Fibroblast of villous mesenchyme (primary cell): Measurements from ENCODE around the gene INSR. TPM values are rescaled to one million over a fixed set of nuclear protein-coding genes. Genes with fewer than 3 reads are reported as not detected.

Experiments
- DNase-seq: peaks from one replicate; pipeline ENCODE4 v3.0.0-alpha.2; 2010; ENCODE audit warnings: low read depth
- H3K4me3 ChIP-seq: 2 replicates; pipeline ENCODE4 v1.5.1; 2011; ENCODE audit warnings: low read depth, mild to moderate bottlenecking, low read length
- CTCF ChIP-seq: IDR thresholded peaks from 2 replicates; pipeline ENCODE4 v1.5.1; 2012; ENCODE audit warnings: low read depth, mild to moderate bottlenecking, low read length; ENCODE audit not compliant: insufficient read depth
- total RNA-seq: library from RNA; depleted of rRNA; stranded (reverse); fragments of >200 nt; gene quantifications from 2 replicates; pipeline ENCODE4 v1.2.3, GENCODE V29; 2012

Gene INSR
- total RNA-seq, 1 donor: 3.0 TPM

DNA sequence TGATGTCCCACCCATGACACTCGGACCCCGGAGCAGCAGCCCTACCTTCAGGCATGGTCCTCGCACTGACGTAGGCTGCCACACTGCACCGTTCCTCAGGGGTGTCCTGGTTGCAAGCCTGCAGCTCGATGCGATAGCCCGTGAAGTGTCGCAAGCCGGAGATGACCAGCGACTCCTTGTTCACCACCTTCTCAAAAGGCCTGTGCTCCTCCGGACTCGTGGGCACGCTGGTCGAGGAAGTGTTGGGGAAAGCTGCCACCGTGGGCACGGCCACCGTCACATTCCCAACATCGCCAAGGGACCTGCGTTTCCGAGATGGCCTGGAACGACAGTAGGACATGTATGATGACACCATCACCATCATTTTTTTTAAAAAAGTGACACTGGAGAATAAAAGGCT lies 151.4 kb downstream of the INSR start:
- no peak overlapping the region for H3K4me3 ChIP-seq
- no peak for TF ChIP-seq CTCF
- DNase-seq: no peak

DNA sequence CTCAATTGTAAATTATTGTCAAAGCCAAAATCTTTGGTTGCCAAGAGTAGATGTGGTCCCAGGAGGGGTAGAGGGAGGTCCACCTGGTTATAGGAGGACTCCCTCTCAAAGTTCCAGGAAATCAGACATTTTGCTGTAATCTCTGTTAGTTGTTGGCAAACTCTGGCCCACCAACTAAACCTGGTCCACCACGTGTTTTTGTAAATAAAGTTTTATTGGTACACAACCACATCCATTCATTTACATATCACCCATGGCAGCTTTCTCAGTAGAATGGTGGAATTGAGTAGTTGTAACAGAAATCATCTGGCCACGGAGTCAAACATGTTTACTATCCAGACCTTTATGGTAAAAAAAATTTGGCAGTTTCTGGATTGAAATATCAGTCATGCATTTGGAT lies 154.1 kb downstream of the INSR start:
- no peak for TF ChIP-seq CTCF
- DNase-seq: no peak
- no peak overlapping the region for H3K4me3 ChIP-seq

GRCh38 chr19:7139095-7139494 lies 155.1 kb downstream of the INSR start:
- TF ChIP-seq CTCF: no peak
- DNase-seq: no peak
- H3K4me3 ChIP-seq: no peak overlapping the region

DNA sequence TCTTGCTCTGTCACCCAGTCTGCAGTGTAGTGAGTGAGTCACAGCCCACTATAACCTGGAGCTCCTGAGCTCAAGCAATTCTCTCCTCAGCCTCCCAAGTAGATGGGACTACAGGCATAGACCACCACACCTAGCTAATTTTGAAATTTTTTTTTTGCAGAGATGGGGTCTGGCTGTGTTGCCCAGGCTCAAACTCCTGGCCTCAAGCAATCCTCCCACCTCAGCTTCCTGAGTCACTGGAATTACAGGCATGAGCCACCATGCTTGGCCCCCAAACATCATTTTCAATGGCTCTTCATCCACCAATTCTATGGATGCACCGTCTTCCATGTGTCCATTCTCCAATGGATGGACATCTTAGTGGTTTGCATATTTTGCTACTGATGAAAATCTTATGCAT lies 155.8 kb downstream of the INSR start:
- H3K4me3 ChIP-seq: no peak overlapping the region
- TF ChIP-seq CTCF: no peak
- DNase-seq: no peak

GRCh38 chr19:7137120-7137519 lies 157.1 kb downstream of the INSR start:
- TF ChIP-seq CTCF: no peak
- DNase-seq: no peak
- H3K4me3 ChIP-seq: no peak overlapping the region

GRCh38 chr19:7132054-7132453 lies 162.2 kb downstream of the INSR start:
- no peak for DNase-seq
- no peak overlapping the region for H3K4me3 ChIP-seq
- TF ChIP-seq CTCF: no peak

DNA sequence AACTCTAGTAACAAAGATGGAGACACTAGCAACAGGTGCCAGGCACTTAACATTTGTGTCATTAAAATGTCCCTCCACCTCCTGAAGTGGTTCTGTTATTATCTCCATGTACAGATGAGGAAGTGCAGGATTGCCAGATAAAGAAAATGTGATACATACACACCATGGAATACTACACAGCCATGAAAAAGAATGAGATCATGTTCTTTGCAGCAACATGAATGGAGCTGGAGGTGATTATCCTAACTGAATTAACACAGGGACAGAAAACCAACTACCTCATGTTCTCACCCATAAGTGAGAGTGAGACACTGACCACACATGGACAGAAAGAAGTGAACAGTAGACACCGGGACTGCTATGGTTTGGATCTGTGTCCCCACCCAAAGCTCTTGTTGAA lies 164.2 kb downstream of the INSR start:
- no peak for DNase-seq
- no peak for TF ChIP-seq CTCF
- no peak overlapping the region for H3K4me3 ChIP-seq
